ENCODE measurements around the gene VAT1L. TPM values are rescaled to one million over a fixed set of nuclear protein-coding genes. Genes with fewer than 3 reads are reported as not detected.

VAT1L gene
- total RNA-seq, 2 donors from 2014 or later: 0.05 to 4.4 TPM

GRCh38 chr16:77876776-77877175, 88.4 kb downstream of the VAT1L start:
- no peaks in the 10 kb centered on the region for H3K27me3 ChIP-seq (replicated peaks; ENCODE audit: insufficient read depth)
- no peak for DNase-seq (ENCODE audit: low spot score)
- H3K36me3 ChIP-seq: no peaks in the 10 kb centered on the region
- no peak overlapping the region for H3K4me3 ChIP-seq
- 93% methylated on average over 2 of the region's 2 CpGs for WGBS
- H3K4me1 ChIP-seq (replicated peaks): no peaks in the 10 kb centered on the region
- intact Hi-C loops (cut with DNase I): no loop called here
- TF ChIP-seq POLR2AphosphoS5 (IDR thresholded peaks at IDR 0.05) (no peak), CTCF (IDR thresholded peaks at IDR 0.05) (no peak), POLR2A (IDR thresholded peaks at IDR 0.05) (no peak)
- no peaks in the 10 kb centered on the region for H3K9me3 ChIP-seq
- no peak overlapping the region for H3K27ac ChIP-seq

GRCh38 chr16:77877712-77878347, 89.5 kb downstream of the VAT1L start:
- DNase-seq (ENCODE audit: low spot score): no peak
- no peaks in the 10 kb centered on the region for H3K36me3 ChIP-seq
- intact Hi-C loops (cut with DNase I): no loop called here
- H3K27ac ChIP-seq: no peak overlapping the region
- H3K4me1 ChIP-seq (replicated peaks): no peaks in the 10 kb centered on the region
- no peak for TF ChIP-seq POLR2AphosphoS5 (IDR thresholded peaks at IDR 0.05)
- TF ChIP-seq CTCF (IDR thresholded peaks at IDR 0.05): no peak
- no peak for TF ChIP-seq POLR2A (IDR thresholded peaks at IDR 0.05)
- H3K9me3 ChIP-seq: no peaks in the 10 kb centered on the region
- no peak overlapping the region for H3K4me3 ChIP-seq
- no peaks in the 10 kb centered on the region for H3K27me3 ChIP-seq (replicated peaks; ENCODE audit: insufficient read depth)
- whole genome bisulfite sequencing: 75% methylated on average over 7 of the region's 7 CpGs

- no peak overlapping the region for H3K4me3 ChIP-seq
- intact Hi-C loops (cut with DNase I): no loop called here
- H3K27ac ChIP-seq: no peak overlapping the region
- no peaks in the 10 kb centered on the region for H3K27me3 ChIP-seq (replicated peaks; ENCODE audit: insufficient read depth)
- WGBS: 60% methylated on average over 2 of the region's 2 CpGs
- no peaks in the 10 kb centered on the region for H3K9me3 ChIP-seq
- no peaks in the 10 kb centered on the region for H3K4me1 ChIP-seq (replicated peaks)
- DNase-seq (ENCODE audit: low spot score): no peak
- H3K36me3 ChIP-seq: no peaks in the 10 kb centered on the region
- TF ChIP-seq POLR2A (IDR thresholded peaks at IDR 0.05) (no peak), POLR2AphosphoS5 (IDR thresholded peaks at IDR 0.05) (no peak), CTCF (IDR thresholded peaks at IDR 0.05) (no peak)
These were observed 93.1 kb downstream of the VAT1L start for GRCh38 chr16:77881355-77882030.

GRCh38 chr16:77882358-77882757, 94.0 kb downstream of the VAT1L start:
- H3K27ac ChIP-seq: no peak overlapping the region
- no peaks in the 10 kb centered on the region for H3K9me3 ChIP-seq
- no peaks in the 10 kb centered on the region for H3K4me1 ChIP-seq (replicated peaks)
- no peak overlapping the region for H3K4me3 ChIP-seq
- no peak for TF ChIP-seq POLR2AphosphoS5 (IDR thresholded peaks at IDR 0.05)
- no peak for TF ChIP-seq POLR2A (IDR thresholded peaks at IDR 0.05)
- no peaks in the 10 kb centered on the region for H3K27me3 ChIP-seq (replicated peaks; ENCODE audit: insufficient read depth)
- no peak for DNase-seq (ENCODE audit: low spot score)
- WGBS: 58% methylated on average over 1 of the region's 1 CpG
- intact Hi-C loops (cut with DNase I): no loop called here
- H3K36me3 ChIP-seq: no peaks in the 10 kb centered on the region

GRCh38 chr16:77885571-77886295, 97.4 kb downstream of the VAT1L start:
- TF ChIP-seq POLR2AphosphoS5 (IDR thresholded peaks at IDR 0.05): no peak
- TF ChIP-seq CTCF (IDR thresholded peaks at IDR 0.05): no peak
- TF ChIP-seq POLR2A (IDR thresholded peaks at IDR 0.05): no peak
- intact Hi-C loops (cut with DNase I): no loop called here
- Histone ChIP-seq H3K27ac (no peak overlapping the region), H3K9me3 (no peaks in the 10 kb centered on the region), H3K4me3 (no peak overlapping the region), H3K4me1 (replicated peaks) (no peaks in the 10 kb centered on the region), H3K27me3 (replicated peaks; ENCODE audit: insufficient read depth) (no peaks in the 10 kb centered on the region), H3K36me3 (no peaks in the 10 kb centered on the region)
- WGBS: 64% methylated on average over 6 of the region's 6 CpGs
- DNase-seq (ENCODE audit: low spot score): no peak

All from prostate gland (tissue), 2 donors.